Body of pancreas (tissue), 4 donors: ENCODE results near the gene FLCN.

Experiments used
- CTCF ChIP-seq, 7 experiments: fragments of 450-650 bp in 4 of 7; fragments of 200-600 bp in 3 of 7; sonication (generic) in 3 of 7; IDR thresholded peaks; one replicate each; pipeline ENCODE4 v1.5.1; 2016 to 2019; ENCODE audit warnings: antibody characterized with exemption in 7 of 7
- POLR2A ChIP-seq, 3 donors: fragments of 450-650 bp; IDR thresholded peaks; one replicate each; pipeline ENCODE4 v1.6.1; 2016; ENCODE audit warnings: antibody characterized with exemption in 3 of 3, mild to moderate bottlenecking in 2 of 3

DNA sequence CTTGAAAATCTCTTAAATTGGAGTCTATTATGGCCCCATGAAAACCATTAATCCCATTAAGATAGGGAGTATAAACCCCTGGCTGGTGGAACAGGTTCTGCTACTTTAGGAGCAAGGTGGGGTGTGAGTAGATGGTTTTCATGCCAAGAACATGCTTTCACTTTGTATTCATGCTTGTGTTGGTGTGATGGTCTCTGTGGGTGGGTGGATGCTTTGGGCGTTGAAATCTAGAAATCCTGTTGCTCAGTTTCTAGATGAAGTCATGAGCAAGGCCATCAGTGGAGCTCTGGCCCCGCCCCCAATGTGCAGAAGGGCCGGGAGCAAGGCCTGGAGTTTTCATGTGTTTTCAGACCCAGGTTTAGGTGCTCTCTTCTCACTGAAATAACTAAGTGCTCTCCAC, 50.9 kb downstream of the FLCN start:
- TF ChIP-seq CTCF (IDR thresholded peaks at IDR 0.05), result no peak
- no peak for TF ChIP-seq POLR2A (IDR thresholded peaks at IDR 0.05)
